GM21529 (cell line): ENCODE data around the gene NAPSA.

ENCODE experiments used
- ATAC-seq: cut with Tn5 transposase; IDR thresholded peaks from one replicate; pipeline ENCODE4 v1.9.1; 2021; ENCODE audit not compliant: unreplicated experiment

The NAPSA gene

DNA sequence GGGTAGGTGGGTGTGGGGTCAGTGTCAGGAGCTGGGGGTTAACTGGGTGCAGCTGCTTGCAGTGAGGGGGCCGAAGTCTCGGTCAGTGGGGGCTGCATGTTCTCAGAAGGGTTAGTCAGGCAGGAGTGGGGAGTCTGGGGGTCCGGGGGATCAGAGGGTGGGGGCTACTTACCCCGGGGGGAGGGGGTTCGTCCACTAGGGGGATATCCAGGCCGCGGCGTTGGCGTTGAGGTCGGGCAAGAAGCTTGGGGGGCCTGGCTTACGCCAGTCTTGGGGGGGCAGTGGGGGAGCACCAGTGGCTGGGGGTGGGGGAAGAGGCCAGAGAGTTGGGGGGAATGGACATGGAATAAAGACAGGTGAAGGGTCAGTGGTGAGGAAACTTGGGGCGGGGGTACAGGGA, 45.4 kb downstream of the NAPSA start:
- no peak for ATAC-seq

DNA sequence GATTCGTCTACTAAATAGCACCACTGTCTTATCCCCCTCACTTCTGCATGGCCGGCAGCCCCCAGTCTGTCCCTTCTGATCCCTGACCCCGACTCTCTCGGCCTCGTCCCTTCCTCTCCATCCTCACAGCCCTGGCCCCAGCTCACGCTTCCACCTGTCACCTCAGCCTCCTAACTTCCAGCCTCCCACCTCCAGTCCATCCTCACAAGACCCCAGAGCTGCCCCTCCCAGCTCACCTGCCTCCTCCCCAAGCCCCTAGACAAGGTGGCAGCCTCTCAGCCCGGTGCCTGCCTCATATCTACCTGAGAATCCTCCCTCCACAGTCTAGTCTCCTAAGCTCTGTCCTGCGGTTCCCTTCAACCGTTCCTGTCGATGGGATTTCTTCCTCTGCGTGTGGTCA, 46.3 kb downstream of the NAPSA start:
- no peak for ATAC-seq

DNA sequence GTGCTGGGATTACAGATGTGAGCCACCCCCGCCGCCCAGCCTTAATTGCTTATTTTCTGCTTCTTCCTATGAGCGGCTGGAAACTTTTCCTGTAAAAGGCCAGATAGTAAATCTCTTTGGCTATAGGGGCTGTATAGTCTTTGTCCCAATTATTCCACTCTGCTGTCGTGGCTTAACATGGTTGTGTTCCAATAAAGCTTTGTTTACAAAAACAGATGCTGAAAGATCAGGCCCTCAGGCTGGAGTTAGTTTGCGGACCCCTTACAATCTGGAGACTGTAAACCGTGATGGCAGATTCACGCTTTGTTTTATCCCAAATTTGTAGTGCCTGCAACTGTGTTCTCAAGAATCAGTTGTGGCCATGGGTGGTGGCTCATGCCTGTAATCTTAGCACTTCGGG, 47.0 kb downstream of the NAPSA start:
- no peak for ATAC-seq

DNA sequence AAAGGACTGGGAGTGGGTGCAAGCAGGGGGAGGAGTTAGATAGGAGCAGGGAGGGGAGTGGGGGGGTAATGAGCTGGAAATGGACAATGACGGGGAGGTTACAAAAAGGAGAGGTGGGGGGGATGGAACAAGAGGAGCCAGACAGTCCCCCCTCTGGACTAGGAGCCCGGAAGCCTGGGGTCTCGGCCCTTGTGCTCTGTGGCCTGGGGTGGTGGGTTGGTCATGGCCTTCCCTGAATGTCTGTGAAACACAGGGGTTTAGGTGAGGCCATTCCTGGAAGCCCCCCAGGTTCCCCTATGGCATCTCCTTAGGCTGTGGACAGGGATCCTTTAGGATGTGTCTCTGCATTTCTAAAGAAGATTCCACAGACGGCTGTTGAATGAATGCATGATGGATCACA, 48.3 kb downstream of the NAPSA start:
- ATAC-seq: no peak

DNA sequence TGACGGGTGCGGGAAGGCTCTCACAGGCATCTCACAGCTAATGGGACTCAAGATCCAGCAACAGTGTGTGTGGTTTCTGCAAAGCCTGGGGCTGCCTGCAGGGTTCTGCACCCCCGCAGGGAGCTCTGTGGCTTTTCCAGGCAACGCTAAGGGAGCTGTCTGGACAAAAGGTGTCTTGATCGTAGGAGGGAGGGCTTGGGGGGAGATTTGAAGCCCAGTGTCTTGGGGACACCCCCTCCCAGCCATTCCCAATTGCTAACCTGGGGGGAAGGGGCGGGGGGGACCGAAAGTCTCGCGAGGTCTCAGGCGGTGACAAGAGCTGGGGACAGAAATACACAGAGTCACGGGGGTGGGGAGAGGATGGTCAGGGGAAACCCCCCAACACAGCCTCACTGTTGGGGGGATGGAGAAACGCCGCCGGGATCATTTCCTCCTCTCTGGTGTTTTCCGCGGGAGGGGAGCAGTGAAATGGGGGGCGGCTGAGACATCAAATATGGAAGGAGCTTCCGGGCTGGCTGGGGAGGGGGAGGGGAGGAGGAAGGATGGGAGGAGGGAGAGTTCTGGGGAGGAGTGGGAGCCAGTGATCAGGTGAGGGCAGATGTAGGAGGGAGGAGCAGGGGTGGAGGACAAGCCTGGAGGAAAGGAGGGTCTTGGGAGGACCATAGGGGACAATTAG, 49.5 kb downstream of the NAPSA start:
- ATAC-seq: no peak

DNA sequence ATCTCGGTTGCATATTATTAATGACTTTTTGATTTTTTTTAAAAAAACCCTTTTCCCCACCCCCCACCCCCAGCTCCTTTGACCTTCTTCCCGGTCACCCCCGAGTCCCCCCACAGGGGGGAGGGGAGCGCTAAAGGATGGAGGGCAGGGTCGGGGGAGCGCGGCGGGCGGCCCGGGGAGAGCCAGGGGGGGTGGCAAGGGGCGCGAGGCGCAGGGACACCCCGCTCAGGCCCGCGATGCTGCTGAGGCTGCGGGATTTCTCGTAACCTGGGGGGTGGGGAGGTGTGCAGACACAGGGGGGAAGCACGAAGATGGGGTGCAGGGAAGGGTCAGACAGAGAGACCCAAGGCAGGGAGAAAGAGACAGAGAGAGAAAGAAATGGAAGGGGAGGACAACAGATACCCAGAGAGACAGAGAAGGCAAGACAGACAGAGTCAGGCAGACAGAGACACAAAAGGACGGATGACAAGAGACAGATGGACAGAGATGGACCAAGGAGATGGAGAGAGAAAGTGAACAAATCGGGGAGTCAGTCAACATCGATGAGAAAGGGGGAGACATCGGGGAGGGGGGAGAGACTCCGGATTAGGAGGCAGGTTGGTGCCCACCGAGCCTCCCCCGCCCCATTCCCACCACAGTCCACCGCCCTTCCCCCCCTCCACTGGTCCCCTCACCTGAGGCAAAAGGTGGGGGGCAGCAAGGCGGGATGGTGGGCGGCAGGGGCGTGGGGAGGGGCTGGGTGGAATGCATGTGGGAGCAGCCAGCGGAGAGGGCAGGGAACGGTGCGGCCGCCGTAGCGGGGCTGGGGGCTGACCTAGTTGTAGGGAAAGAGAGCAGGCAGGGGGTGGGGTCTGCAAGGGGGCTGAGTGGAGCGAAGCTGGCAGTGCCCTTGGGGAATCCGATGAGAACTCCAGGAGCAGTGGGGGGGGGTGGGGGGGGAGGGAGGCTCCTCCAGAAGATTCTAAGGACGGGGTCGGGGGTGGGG, 50.4 kb downstream of the NAPSA start:
- ATAC-seq: no peak

DNA sequence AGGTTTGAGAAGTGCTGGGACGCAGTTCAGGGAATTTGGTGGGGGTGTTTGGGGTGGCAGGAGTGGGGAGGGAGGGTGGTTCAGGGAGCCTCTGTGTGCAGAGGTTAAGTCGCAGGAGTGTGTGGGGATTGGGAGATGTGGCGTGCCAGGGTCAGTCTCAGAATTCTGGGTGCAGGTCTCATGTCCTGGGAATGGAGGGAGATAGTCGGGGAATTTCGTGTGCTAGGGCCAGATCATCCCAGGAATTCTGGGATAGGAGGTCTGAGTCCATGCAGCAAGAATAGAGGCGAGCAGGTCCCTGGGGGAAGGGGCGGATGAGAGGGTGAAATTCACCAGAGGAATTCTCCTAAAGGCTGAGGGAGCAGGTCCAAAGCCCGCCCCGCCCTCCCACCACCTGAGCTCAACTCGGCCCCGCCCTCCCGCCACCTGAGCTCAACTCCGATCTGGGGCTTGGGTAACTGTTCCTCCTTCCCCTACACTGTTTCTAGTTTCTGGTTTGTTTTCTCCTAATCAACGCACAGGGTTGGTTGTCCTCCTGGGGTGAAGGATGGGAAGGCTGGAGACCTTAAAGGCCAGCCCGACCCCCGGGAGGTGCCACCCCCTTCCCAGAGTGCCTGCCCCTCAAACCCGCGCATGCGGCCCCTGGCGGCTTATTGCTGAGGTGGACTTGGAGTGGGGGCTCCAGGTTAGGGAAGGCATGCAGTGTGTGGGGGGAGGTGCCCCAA, 51.5 kb downstream of the NAPSA start:
- ATAC-seq: no peak

DNA sequence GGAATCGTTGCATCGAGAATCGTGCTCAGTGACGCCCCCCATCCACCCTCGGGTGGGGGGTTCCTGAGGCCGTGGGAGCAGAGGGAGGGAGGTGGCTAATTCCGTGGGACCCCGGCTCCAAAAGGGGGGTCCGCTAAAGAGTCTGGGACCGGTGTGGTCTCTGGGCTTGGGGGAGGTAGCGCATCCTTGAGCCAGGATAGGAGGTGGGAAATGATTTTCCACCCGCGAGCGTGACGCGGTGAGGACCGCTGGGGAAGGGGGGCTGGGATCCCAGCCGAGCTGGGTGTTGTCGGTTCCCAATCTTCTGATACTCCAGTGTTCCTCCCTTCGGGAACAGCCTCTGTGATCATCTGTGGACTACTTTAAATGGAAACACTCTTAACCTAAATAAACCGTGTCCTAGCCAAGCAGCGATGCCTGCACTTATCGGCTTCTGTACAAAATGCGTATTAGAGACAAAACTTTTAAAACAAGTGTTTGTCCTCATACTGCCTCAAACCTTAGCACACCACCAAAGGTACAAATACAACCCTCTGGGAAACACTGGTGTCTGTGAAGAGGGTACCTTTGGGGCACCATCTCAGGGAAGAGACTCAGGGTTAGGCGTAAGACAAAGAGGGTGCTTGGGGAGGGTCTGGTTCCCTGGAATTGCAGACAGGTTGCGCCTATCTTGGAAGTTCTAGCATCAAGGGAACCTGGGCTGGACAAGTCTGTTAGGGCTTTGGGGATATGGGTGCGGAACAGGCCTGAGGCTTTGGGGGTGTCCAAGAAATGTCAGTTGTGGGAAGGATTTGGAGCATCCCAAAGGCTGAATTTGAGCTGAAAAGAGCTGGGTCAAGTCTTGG, 52.2 kb downstream of the NAPSA start:
- ATAC-seq: no peak

DNA sequence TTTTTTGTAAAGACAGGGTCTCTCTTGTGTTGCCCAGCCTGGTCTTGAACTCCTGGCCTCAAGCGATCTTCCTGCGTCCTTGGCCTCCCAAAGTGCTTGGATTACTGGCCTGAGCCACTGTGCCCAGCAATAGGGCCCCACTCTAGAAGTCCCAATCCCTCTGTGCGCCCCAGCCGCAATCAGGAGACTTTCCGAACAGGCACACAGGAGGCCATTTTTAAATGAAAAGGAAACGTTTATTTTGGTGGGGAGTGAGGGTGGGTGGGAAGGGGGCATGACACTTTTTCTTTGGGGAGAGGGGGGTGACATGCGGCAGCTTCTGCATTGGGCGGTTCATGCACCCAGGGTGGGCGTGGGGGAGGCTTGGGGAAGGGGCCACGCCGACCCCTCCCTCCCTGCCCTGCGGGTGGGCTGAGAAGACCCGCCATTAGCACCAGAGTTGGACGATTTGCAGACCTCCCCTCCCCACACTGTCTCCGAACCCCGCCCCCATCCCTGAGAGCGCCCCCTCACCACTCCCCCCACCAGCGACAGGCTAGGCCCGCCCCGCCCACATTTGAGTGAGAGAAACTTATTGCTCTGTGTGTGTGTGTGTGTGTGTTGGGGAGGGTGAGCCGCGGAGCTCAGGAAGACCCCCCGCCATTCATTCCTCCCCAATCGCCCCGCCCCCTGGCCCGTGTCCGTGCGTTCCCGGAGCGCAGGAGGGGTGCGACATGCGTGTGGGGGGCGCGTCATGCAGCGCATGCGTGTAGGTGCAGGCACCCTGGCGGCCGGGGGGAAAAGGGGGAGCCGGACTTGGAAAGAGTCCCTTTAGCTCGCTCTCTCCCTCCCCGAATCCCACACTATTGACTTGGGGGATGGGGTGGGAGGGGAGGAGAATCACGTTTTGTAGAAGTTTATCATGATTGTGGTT, 53.5 kb downstream of the NAPSA start:
- no peak for ATAC-seq

DNA sequence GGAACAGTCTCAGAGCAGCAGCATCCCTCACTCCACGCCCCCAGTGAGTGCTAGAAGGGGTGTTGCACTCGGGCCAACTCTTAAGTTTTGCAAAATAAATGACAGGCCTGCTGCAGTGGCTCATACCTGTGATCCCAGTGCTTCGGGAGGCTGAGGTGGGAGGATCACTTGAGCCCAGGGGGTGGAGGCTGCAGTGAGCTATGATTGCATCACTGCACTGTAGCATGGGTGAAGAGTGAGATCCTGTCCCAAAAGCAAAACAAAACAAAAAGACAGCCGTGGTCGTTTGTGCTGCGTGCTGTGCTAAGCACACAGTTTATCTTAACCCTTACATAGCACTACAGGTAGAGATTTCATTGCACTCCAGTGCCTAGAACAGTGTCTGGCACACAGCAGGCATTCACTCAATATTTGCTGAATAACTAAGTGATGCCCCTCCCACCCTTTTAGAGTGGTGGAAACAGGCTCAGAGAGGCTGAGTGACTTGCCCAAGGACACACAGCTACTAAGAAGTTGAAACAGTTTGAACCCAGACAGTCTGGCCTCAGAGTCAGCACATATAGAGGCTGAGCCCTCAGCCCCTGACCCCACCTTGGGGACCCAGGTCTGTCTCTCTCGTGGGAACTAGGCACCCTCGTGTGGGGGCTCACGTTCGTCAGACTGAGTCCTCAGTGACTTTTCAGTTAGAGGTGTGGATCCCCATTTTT, 54.5 kb downstream of the NAPSA start:
- ATAC-seq: no peak

DNA sequence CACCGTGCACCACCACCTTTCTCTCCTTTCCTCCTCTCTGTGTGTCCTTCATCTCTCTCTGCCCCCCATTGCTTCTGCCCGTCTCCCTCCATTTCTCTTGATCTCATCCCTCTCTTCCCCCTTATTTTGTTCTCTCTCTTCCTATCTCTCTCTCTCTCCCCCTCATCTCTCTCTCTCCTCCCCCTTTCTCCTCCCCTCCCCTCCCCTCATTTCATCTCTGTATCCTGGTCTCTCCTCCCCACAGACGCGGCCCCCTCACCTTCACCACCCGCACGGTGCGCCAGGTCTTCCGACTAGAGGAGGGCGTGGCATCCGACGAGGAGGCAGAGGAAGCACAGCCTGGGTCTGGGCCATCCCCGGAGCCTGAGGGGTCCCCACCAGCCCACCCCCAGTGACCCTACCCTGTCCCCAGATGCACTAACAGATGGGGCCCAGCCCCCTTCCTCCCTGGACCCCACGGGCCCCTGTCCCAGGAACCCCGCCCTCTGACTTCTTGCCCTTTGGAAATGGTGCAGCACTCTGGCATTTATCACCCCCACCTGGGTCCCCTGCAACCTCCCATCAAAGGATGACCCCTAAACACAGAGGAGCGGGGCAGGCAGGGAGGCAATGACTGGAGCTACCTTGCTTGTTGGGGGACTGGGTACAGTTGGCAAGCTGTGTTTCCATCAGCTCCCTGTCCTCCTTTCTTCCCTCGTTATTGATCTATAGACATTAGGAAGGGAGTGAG, 55.9 kb downstream of the NAPSA start:
- no peak for ATAC-seq

DNA sequence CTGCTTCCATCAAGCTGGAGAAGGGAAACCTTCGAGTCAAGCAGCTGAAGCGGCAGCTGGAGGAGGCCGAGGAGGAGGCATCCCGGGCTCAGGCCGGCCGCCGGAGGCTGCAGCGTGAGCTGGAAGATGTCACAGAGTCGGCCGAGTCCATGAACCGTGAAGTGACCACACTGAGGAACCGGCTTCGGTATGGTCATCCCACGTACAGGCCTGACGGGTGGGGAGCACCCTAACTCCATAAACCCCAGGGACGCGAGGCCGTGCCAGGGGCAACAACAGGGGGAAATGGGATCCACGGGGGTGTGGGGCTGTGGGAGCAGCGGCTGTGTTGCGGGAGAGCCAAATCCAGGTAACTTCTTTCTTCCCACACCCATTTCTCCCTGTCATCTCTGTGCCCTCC, 56.4 kb downstream of the NAPSA start:
- ATAC-seq: no peak
